SH-SY5Y (cell line): ENCODE results near the gene NT5M.

Experiments used
- GATA2 ChIP-seq: IDR thresholded peaks from 2 replicates; pipeline ENCODE4 v1.6.1; 2011; ENCODE audit warnings: mild to moderate bottlenecking, low read depth, low read length
- GATA3 ChIP-seq: IDR thresholded peaks from 2 replicates; pipeline ENCODE4 v1.6.1; 2011; ENCODE audit warnings: low read depth, mild to moderate bottlenecking, low read length, moderate library complexity

Gene NT5M

GRCh38 chr17:17321356-17322025 lies 18.3 kb downstream of the NT5M start:
- TF ChIP-seq GATA2, result no peak
- TF ChIP-seq GATA3, result no peak

GRCh38 chr17:17322516-17323510 lies 19.6 kb downstream of the NT5M start:
- TF ChIP-seq GATA3, result no peak
- no peak for TF ChIP-seq GATA2

DNA sequence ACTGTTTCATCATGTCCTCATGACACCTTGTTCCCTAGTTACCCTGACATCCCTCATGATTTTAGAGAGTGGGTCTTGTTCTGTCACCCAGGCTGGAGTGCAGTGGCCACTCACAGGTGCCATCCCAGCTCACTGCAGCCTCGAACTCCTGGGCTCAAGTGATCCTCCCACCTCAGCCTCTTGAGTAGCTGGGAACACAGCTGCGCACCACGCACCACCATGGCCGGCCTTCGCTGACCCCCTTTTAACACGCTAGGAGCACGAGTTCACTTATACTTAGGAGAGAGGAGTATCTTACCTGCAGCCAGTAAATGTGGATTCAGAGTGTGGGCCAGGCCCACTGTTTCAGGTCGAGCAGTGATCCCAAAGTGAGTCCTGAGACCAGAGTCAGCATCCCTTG lies 21.4 kb downstream of the NT5M start:
- TF ChIP-seq GATA2, result no peak
- no peak for TF ChIP-seq GATA3

- TF ChIP-seq GATA2 (no peak), GATA3 (no peak)
Measured at GRCh38 chr17:17325228-17325627, 22.1 kb downstream of the NT5M start.

DNA sequence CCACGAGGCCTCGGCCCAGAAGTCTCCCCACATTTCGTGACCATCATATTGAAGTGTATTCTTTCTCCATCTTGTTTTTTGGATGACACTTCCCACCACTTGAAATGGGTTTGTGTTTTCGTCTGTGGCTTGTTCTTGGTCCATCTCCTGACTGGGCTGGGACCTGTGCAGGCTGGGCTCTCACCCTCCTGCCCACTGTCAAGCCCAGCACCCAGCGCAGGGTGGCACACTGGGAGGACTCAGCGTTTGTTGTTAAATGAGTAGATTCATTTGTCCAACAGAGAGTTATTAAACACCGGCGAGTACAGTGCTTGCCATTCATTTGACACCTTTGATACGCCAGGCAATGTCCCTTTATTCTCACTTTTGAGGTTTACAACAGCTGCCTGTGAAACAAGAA lies 22.6 kb downstream of the NT5M start:
- no peak for TF ChIP-seq GATA2
- TF ChIP-seq GATA3, result no peak

GRCh38 chr17:17326275-17326875 lies 23.2 kb downstream of the NT5M start:
- TF ChIP-seq GATA3, result no peak
- no peak for TF ChIP-seq GATA2

DNA sequence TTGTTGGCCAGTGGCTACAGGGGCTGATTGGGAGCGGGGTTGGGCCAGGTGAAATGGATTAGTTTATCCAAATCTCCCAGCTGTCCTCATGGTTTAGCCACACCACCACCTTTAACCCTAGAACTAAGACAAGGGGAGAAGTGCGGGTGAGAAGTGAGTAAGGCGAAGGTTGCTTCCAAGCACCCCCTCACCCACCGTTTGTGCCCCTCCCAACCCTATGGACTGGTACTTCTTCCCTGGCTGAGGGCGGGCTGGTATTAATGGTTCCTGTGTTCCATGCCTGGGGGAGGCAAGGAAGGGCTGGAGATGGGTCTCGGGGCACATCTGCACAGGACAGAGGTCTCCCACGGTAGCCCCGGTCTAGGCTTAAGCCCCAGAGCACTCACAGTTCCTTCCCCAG lies 25.1 kb downstream of the NT5M start:
- no peak for TF ChIP-seq GATA3
- no peak for TF ChIP-seq GATA2

DNA sequence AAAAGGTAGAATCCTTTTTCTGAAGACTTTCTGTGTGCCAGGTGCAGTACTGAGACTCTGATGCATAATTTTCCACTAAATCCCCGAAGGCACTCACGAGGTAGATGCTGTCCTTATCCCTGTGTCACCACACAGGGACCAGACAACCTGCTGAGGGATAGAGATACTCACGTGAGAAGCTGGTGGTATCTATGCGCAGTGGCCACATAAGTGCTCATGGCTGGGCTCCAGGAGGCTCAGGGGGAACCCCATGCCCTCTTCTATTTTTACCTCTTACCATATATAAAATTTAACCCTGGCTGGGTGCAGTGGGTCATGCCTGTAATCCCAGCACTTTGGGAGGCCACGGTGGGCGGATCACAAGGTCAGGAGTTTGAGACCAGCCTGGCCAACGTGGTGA lies 38.3 kb downstream of the NT5M start:
- TF ChIP-seq GATA3 (no peak), GATA2 (no peak)

DNA sequence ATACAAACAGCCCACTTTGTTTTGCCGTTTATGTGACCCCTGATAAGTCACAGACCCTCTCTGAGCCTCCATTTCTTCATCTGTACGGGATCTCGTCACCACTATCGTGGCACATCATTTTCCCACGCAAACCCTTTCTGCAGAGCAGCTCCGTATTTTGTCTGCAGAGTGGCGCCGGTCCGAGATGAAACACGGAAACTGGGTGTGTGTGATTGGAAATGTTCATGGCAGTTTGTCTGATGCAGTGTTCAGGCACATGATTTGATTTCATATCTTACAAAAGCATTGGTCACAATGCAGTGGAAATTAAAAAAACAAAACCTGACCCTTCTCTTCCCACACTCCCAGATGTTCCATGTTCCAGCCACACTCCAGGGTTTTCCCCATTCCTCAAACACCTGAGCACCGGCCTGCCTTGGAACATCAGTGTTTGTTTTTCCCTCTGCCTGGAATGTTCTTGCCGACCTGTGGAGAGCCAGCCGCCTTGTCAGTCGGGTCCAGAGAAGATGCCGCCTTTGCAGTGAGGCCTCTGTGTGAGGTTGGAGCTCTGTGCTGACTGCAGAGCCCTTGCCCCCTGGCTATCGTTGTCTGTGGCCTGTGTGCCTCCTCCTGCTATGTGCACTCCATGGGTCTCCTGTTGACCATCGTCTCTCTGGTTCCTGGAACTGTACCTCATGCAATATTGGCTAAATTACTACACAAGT lies 39.2 kb downstream of the NT5M start:
- TF ChIP-seq GATA2 (no peak), GATA3 (no peak)

DNA sequence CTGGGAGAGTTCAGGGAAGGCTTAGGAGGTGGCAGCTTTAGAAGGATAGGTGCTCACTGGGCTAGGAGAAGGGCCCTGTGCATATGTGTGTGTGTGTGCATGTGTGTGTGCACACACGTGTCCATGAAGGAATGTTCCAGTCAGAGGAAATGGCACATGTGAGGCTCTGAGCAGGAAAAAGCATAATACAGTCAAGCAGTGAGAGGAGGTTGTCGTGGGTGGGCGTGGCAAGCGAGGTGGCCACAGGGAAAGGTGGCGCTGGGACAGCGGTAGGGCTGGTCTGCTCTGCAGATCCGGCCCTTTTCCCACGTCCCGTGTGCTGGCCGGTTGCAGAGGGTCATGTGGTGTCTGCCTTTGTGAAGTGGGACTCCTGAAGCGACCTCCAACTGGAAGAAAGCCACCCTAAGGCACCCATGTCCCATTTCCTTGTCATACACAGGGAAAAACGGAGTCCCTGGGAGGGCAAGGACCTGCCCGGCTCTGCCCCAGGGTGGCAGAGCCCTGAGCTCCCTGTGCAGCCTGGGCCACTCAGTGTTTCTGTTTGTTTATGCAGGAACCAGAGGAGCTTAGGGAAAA lies 40.1 kb downstream of the NT5M start:
- TF ChIP-seq GATA3 (no peak), GATA2 (no peak)

- no peak for TF ChIP-seq GATA3
- no peak for TF ChIP-seq GATA2
Measured at GRCh38 chr17:17343896-17344506, 40.8 kb downstream of the NT5M start.

GRCh38 chr17:17344507-17345293 lies 41.5 kb downstream of the NT5M start:
- TF ChIP-seq GATA2, result no peak
- no peak for TF ChIP-seq GATA3

GRCh38 chr17:17345294-17345597 lies 42.1 kb downstream of the NT5M start:
- TF ChIP-seq GATA2 (no peak), GATA3 (no peak)
